GM19035 (cell line): ENCODE data around the gene FXYD6.

Source experiments
- ATAC-seq: cut with Tn5 transposase; IDR thresholded peaks from one replicate; pipeline ENCODE4 v1.9.1; 2021; ENCODE audit not compliant: unreplicated experiment

The FXYD6 gene

DNA sequence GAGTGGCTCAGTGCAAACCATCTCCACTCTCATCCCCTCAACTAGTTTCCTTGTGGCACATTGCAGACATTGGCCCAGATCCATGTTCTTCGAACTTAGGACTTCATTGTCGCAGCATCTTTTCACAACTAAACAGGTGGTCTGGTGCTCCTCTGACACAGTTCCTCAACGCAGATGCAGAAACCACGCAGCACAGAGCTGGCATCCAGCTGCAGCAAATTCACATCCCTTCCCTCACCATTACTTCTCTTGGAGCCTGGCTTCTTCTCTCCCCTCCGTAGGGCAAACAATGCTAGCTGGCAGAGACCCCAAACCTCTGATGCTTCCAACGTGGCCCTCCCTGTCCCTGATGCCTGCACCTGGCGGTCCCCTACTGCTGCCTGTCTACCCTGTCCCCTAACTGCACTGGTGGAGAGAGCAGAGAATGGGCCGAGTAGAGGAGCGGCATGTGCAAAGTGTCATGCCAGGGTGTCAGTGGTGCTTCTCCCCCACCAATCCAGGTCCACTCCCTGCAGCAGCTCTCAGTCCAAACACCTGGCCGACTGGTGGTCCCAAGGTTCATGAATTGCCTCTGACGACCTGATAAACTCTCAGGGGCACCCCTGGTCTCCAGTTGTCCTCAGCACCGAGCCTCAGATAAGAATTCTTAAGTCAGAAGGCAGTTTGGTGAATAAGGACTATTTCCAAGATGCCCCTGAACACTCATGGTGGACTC, 34.6 kb upstream of the FXYD6 start:
- no peak for ATAC-seq

DNA sequence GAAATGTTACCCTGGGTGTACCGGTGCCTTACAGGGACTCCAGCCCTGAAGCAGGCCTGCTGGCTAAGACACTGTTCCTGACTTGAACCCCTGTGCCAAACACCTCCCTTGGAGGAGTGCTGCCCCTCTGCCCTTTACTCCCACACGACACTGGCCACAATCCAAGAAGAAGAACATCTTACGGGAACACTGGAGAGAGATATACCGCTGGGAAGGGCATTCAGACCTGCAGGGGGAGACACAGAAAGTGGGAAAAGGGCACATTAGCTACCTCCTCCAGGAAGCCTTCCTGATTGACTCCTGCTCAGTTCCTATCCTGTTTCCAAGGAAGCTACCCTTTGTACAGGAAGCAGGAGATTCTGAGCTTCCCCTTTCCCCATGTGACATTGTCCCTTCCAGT, 34.1 kb upstream of the FXYD6 start:
- no peak for ATAC-seq

DNA sequence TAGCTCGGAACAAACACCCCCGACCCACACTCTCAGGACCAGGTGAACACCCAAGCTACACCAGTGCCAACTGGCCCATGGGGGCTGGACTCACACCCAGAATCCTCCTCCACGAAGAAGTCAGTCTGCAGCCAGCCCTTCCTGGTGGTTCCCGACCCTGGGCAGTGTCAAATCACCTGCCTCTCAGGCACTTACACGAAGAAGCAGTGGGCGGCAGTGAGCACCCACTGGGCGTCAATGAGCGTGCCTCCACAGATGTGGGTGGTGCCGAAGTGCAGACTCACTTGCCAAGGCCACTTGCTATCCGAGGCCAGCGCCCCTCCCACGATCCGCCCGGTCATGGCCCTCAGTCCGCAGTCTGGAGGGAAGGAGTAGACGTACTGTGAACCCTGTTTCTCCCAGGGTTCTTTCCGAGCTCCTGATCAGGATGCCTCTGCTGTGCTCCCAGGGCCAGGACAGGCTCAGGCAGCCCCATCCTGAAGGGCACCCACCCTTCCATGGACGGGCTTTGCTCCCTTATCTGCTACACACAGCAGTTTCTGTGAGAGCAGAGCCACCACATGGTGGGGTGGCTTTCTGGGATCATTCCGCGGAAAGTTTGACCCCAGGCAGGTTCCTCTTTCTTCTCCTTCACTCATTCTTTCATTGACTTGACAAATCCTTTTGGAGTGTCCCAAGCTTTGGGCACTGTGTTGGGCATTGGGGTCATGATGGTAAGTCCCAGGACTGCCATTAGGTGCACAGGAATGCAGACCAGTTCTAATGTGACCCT, 33.3 kb upstream of the FXYD6 start:
- no peak for ATAC-seq

DNA sequence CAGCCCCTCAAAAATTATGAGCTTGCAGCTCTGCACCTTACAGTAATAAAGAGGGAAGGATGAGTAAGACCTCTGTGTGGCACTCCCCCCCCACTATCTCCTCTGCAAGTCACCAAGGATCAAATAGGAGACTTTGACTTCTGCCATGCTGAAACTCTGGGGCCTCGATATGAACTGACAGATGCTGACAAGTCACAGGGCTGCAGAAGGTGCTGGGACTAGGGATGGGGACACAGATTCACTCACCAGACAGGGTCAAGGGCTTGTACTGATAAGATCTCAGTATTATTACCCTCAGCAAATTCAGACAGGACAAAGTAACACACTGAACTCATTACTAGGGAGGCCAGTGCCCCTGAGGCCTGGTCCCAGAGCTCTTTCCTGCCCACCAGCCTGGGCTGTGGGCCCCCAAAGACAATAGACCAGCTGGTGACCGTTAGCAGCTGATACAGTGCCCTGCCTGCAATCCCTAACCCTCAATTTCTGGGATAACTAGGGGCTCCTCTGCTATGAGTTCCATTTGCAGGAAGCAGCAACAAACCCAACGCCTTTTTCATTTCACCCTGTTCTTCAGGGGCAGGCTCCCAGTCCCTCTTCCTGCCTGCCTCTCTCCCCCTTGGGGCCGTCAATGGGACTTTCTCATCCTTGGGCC, 32.6 kb upstream of the FXYD6 start:
- ATAC-seq, result no peak

DNA sequence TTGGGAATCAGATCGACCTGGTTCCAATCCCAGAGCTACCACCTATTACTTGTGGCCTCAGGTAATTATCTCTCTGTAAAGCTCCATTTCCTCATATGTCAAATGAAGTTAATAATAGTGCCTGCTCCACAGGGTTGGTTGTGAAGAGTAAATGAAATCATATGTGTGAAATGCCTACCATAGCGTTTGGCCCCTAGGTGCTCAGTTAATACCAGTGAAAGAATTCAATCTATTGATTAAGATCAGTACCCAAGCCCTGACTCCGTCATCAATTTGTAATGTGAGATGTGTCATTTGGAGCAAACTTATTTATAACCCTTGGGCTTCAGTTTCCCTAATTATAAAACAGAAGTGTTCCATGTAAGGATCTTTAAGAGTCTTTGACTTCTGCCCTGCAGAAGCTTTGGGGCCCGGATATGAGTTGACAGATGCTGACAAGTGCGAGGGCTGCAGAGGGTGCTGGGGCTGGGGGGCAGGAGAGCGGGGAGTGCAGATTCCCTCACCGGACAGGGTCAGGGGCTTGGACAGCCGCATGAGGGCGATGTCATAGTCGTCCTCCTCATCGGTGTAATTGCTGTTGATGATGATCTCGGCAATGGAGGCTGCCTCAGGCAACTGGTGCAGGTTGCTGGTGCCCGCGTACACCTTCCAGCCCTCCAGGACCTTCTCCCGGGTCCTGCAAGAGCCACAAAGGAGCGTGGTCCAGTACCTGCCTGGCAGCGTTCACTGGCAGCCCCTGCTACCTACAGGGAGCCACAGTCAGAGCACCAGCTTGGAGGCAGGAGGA, 31.8 kb upstream of the FXYD6 start:
- no peak for ATAC-seq

DNA sequence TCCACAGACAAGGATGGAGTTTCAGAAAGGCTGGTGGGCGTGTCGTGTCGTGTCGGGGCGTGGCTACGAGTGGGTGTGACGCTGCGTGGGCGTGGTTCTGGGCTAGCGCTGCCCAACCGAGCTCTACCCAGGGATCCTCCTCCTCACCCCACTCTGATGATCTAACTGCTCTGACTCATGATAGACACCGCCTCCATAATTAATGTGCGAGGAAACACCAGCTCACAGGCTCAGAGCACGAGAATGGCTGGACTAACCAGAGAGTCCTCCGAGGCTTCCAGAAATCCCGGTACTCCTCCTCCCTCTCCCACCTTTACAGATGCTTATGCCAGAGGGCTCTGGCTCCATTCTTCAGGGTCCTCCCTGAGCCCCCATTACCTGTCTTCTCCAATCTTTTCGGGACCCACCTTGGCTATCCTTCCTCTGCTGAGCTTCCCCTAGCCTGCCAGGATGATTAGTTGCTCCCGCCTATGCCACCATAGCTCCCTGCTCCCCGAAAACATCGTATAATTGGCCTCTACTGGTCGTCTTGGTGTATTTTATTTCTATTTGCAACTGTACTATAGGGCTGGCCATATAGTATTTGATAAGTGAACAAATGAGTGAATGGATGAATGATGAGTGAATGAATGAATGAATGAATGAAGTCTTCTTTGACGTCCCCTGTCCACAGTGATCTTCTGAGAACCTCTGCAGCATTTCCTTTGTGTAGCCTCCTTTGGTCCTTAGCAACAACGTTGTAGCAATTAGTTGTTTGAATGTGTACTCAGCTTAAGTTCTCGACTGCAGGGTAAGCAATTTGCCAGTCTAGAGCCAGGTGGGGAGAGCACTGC, 31.0 kb upstream of the FXYD6 start:
- ATAC-seq, result no peak

DNA sequence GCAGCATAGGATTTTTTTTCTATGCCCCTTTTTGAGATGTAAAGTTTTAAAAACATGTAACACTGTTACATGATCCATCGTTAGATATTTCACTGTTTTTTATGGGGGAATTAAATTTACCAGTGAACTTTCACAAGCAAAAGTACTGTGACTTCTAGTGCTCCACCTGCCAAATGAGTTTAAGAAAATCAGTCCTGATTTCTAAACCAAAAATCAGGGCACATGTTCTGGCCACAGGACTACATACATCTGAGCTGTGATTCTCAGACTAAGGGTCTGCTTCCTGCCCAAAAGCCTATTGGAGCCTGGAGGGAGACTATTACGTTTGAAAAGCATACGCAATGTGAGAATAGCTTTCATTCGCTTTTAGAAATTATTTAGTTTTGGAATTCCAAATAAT, 30.3 kb upstream of the FXYD6 start:
- ATAC-seq, result no peak

DNA sequence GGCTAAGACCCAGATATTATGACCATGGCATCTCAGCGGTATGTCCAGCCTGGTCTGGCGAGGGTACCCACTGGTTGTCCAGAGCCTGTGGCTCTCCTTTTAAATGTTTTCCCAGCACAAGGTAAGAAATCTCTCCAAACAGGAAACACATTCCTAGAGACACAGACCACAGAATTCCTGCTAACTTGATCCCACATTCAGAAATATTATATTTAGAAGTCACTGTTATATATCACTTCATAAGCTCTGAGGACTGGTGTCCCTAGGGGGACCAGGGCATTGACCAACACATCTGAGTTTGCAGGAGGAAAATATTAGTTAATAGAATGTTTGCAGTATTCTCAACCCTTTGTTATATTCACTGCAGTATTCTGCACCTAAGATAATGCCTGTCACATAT, 29.7 kb upstream of the FXYD6 start:
- ATAC-seq, result no peak

DNA sequence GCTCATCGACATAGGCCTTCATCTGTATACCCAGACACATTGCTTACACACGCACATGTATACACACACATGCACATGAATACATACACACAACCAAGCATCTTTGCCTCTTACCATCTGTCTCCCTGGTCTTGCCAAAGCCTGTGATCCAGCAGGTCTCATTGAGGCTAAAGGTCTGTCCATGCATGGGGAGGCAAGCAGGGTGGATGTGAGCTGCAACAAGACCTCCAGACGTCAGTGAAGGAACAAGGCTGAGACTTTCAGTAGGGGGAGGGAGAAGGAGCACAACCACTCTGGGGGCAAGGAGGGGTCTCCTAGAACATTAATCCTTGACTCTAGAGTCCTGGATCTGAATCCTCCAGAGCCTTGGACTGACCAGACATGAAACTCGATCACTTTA, 29.1 kb upstream of the FXYD6 start:
- ATAC-seq, result no peak

DNA sequence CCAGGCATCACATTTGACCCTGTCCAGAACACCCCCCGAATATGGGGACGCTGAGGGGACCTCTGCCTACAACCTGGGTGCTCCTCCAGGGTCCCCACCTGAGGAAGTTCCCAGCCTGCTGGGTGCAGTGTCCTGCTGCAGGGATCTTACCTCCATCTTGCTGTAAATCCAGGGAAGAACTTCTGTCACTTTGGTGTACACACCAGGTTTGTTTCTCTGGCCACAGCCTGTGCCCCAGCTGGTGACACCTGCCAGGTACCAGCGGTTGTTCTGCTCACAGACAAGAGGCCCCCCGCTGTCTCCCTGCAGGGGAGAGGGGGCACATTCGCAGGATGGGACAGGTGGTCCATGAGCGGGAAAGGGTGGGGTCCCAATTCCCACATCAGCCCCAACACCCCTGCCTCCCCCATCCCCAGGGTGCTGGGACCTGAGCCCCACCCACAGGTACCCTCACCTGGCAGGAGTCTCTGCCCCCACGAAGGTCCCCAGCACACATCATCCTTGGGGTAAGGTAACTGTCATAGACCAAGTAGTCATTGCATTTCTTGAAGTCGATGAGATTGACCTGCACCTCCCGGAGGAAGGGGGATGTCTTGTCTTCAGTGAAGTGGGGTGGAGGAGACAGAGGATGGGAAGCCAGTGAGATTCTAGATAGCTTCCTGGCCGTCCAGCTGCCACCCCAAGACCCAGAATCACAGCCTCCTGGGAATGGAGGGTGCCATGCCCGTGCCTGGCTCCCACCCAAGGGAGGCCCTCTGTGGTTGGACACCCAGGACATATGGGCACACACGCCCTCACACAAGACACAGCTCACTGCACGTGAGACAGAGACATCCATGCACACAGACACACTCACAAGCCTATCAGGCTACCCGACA, 27.3 kb upstream of the FXYD6 start:
- ATAC-seq, result no peak

DNA sequence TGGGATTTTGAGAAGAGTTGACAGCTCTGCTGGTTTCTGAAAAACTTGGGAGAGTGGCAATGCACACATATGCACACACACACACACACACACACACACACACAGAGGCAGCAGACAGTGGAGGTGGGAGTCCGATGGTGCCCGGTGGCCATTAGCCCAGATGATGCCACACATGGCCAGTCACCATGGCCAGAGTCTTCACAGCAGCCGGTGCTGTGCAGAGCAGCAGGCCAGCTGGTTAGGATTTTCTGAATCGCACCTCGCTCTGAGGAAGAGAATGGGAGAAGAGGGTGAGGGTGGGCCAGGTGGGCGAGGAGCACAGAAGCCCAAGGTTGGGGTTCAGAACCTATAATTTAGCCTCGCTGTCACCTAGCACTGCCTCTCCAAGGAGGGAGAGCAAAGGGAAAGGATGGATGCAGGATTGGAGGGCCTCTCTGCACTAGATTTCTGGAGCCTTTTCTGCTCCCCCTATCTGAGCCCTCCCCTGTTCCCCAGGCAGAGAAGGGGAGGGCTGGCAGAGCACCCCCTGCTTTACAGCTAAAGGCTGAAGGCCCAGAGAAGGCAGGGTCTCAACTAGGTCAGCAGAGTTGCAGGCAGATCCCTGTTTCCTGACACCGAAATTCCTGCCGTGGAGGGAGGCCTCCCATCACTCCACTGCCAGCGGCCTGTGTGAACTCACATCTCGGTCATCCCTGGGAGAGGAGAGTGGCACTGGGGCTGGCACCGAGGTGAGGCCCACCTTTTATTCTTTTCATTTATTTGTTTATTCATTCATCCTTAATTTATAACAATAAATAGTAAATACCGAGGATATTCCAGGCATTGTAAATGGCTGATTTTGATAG, 25.8 kb upstream of the FXYD6 start:
- no peak for ATAC-seq

DNA sequence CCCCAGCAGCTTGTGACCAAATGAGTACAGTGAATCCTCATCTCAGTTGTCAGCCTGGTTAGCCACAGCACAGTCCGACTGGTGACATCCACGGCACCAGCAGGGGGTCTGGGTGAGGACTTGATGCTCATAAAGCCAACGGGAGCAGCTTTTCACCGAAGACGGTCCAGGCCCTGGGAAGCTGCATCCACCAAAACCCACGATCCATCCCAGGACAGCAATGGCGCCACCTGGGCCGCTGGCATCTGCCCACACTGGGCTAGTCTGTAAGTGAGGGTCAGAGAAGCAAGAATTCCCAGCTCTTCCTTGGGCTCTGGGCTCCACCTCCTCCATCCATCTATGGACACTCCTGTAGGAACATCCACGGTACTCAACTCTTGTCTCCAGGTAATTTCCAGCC, 25.1 kb upstream of the FXYD6 start:
- ATAC-seq, result no peak

DNA sequence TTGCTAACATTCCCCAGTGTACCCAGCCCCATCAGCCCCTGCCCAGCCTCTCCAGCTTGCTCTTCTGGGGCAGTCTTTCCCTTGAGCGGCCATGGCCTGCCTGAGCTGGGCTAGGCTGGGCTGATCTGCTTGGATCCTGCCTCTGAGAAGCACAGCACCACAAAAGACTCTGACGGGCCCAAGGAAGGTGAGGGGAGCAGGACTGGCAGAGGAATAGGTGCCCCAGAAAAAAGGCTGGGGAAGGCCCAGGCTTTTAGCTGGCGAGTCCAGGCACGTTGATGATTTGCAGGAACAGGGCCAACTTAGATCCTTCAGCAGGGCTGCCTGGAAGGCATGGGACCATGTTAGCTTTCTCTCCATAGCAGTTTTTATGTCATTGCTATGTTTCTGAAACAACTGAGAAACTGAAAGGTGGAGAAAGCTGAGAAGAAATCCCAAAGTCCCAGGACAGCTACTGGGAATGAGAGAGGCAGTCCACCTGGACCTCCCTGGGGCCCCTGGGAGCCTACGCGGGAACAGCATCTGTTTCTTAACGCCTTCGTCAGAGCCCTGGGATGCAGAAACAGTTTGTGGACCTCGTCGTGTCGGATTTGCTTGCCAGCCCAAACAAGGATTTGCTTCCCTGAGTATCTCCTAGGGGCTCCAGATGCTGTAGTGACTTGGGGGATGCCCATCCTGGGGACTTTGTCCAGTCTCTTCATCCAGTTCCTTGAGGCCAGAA, 24.4 kb upstream of the FXYD6 start:
- no peak for ATAC-seq

DNA sequence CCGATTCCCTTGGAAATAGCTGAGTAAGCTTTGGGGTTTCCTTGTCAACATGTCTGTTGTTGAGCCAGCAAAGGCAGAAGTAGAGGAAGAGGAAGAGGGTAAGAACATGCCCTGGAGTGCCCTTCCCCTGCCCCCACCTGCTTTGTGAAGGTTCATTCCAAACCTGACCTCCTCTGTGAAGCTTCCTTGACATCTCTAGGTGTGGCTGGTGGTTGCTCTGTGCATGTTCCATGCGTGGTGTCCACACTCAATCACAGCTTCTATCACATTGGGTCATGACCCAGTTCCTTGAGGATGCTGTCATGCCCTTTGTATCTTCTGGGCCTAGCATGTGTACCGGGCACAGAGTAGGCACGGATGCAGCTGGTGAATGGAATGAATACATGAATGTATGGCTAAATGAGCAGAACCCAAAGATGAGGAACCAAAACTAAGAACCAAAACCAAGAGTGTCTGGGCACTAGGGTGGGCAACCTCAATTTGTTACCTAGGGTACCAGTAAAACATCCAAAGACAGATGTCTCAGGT, 23.7 kb upstream of the FXYD6 start:
- no peak for ATAC-seq

DNA sequence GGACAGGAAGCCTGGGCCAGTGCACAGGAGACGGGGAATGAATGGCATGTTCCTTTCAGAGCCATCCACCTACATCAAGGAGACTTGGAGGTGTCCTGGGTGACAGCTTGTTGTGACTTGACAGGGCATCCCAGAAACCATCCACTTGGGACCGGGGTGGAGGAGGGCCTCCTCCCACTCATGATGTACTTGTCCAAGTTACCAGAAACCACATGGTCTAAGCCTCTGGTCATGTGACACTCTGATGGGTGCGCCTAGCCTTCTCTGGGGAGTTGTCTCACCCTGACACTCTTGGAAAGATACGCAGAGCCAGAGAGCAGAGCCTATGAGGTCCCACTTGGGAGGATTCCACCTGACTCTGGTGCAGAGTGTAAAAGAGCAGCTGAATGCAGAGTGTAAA, 21.6 kb upstream of the FXYD6 start:
- ATAC-seq, result no peak

DNA sequence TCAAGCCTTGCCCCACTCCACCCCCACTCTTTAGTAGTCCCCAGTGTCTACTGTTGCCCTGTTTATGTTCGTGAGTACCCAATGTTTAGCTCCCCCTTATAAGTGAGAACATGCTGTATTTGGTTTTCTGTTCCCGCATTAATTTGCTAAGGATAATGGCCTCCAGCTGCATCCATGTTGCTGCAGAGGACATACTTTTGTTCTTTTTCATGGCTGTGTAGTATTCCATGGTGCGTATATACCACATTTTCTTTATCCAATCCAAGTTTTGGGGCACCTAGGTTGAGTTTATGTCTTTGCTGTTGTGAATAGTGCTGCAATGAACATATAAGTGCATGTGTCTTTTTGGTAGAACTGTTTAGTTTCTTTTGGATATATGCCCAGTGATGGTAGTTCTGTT, 16.2 kb upstream of the FXYD6 start:
- ATAC-seq, result no peak

DNA sequence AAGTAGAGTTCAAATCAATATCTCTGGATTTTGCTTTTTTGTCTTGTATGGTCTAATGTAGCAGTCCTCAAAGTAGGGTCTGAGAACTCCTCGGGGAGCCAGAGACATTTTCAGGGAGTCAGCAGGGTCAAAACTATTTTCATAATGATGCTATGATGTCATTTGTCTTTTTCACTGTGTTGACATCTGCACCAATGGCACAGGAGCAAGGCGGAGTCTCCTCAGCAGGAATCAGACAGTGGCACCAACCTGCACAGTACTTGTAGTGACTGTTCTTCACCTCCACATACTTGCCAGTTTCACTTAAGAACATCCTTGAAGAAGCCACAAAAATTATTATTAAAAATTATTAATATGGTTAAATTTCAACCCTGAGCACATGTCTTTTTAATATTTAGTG, 14.9 kb upstream of the FXYD6 start:
- ATAC-seq, result no peak

DNA sequence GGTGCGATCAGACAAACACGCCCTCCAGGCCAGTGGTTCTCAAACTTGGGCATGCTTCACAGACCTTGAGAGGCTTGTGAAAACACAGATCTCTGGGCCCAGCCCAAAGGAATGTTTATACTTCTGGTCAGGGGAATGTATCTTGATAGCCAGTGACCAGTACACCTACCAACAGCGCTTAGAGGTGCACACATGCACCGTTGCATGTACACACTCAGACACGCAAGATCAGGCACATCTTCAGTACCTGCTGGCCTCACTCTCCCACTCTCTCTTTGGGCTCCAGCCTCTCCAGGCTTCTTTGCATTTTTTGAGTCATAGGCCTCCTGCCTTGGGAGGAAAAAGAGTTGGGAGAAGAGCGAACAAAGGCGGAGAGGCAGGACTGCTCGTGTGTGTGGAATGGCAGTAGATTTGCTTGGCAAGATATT, 11.7 kb upstream of the FXYD6 start:
- ATAC-seq, result no peak
